AG09309 (cell line): ENCODE data around the gene TPK1.
"Not testable (repeated sequence)": the region's sequence is repeated elsewhere in the genome, so short reads cannot be mapped to it uniquely, and the experiment has no call there.

Experiments
- DNase-seq: peaks from one replicate; pipeline ENCODE4 v3.0.0-alpha.2; 2010; ENCODE audit warnings: low read depth
- H3K4me3 ChIP-seq: 2 replicates; pipeline ENCODE4 v1.5.1; 2011; ENCODE audit warnings: mild to moderate bottlenecking, low read depth, low read length, moderate library complexity; ENCODE audit not compliant: control insufficient read depth
- CTCF ChIP-seq: IDR thresholded peaks from 2 replicates; pipeline ENCODE4 v1.5.1; 2011; ENCODE audit warnings: mild to moderate bottlenecking, low read depth, low read length, inconsistent platforms; ENCODE audit not compliant: insufficient read depth, control insufficient read depth; ENCODE audit errors: missing control alignments

Gene TPK1

GRCh38 chr7:144805627-144806239, 30.1 kb downstream of the TPK1 start:
- DNase-seq: no peak
- H3K4me3 ChIP-seq: no peak overlapping the region
- TF ChIP-seq CTCF: no peak

GRCh38 chr7:144800678-144801436, 35.0 kb downstream of the TPK1 start:
- DNase-seq, H3K4me3 ChIP-seq: not testable (repeated sequence)

GRCh38 chr7:144796919-144797318, 38.9 kb downstream of the TPK1 start:
- DNase-seq: no peak
- no peak for TF ChIP-seq CTCF

GRCh38 chr7:144792050-144792449, 43.8 kb downstream of the TPK1 start:
- H3K4me3 ChIP-seq: no peak overlapping the region
- no peak for TF ChIP-seq CTCF
- no peak for DNase-seq

More at GRCh38 chr7:144796919-144797318, 38.9 kb downstream of the TPK1 start:
- H3K4me3 ChIP-seq: no peak overlapping the region

- TF ChIP-seq CTCF: no peak
- DNase-seq: no peak
- H3K4me3 ChIP-seq: no peak overlapping the region
Measured at GRCh38 chr7:144791488-144791887, 44.4 kb downstream of the TPK1 start.

GRCh38 chr7:144787127-144787526, 48.7 kb downstream of the TPK1 start:
- no peak overlapping the region for H3K4me3 ChIP-seq
- TF ChIP-seq CTCF: no peak
- DNase-seq: no peak

GRCh38 chr7:144786522-144786921, 49.3 kb downstream of the TPK1 start:
- no peak overlapping the region for H3K4me3 ChIP-seq
- TF ChIP-seq CTCF: no peak
- DNase-seq: no peak
